BLaER1 treated with 17β-estradiol and CSF1 and Interleukin-3, amounts not matched to agents 10 nM and 100 nM (cell line): ENCODE measurements around the gene ANKFY1.
A peak's percentile ranks its signal among the peaks of the same experiment; 100 is the strongest.

Source experiments
- H3K27ac ChIP-seq, 11 experiments: shearing (Covaris generic); formaldehyde crosslinking; 2 replicates each; pipeline ENCODE4 v1.8.1; 2022
- H3K27me3 ChIP-seq, 11 experiments: shearing (Covaris generic); formaldehyde crosslinking; 2 replicates each; pipeline ENCODE4 v1.8.1; 2022
- H3K36me3 ChIP-seq, 11 experiments: shearing (Covaris generic); formaldehyde crosslinking; 2 replicates each; pipeline ENCODE4 v1.8.1; 2022
- H3K4me1 ChIP-seq, 10 experiments: shearing (Covaris generic); formaldehyde crosslinking; 2 replicates each; pipeline ENCODE4 v1.8.1; 2022
- H3K4me2 ChIP-seq, 11 experiments: shearing (Covaris generic); formaldehyde crosslinking; 2 replicates each; pipeline ENCODE4 v1.8.1; 2022
- H3K4me3 ChIP-seq, 10 experiments: shearing (Covaris generic); formaldehyde crosslinking; 2 replicates each; pipeline ENCODE4 v1.8.1; 2022
- H3K9ac ChIP-seq, 11 experiments: shearing (Covaris generic); formaldehyde crosslinking; 2 replicates each; pipeline ENCODE4 v1.8.1; 2022
- H3K9me3 ChIP-seq, 11 experiments: shearing (Covaris generic); formaldehyde crosslinking; replicated peaks in 1 of 11; 2 replicates each; pipeline ENCODE4 v1.8.1; 2022
- H4K20me1 ChIP-seq, 11 experiments: shearing (Covaris generic); formaldehyde crosslinking; 2 replicates each; pipeline ENCODE4 v1.8.1; 2022
- Cebpa-rat ChIP-seq, 11 experiments: shearing (Covaris generic); IDR thresholded peaks; 2 replicates each; pipeline ENCODE4 v1.8.1; 2022

Gene ANKFY1

GRCh38 chr17:4175921-4176807 is 87.6 kb downstream of the ANKFY1 start:
- peak overlapping the region in 8 of 11 experiments; percentile 24 to 78 (median 62); a peak in 16 of 22 replicates for H3K4me2 ChIP-seq
- peak overlapping the region in 5 of 11 experiments; percentile 3 to 69 (median 53); a peak in 11 of 22 replicates for H3K9ac ChIP-seq
- H3K9me3 ChIP-seq: no peaks in the 10 kb centered on the region
- peaks cover 0 to 27% (median 24%) of the 10 kb centered on the region in 10 experiments; a peak in 16 of 20 replicates for H3K4me1 ChIP-seq
- 0 out of 20 replicates have a peak overlapping the region, but pooled peaks of 1 of the 10 experiments have one; percentile 1 for H3K4me3 ChIP-seq
- no peak for TF ChIP-seq Cebpa-rat (IDR thresholded peaks at IDR 0.05)
- no peaks in the 10 kb centered on the region for H3K27me3 ChIP-seq
- H3K36me3 ChIP-seq: peaks cover 97 to 100% (median 100%) of the 10 kb centered on the region in 11 experiments
- peaks cover 0 to 86% (median 29%) of the 10 kb centered on the region in 11 experiments; a peak in 17 of 22 replicates for H4K20me1 ChIP-seq
- H3K27ac ChIP-seq: peak overlapping the region in 7 of 11 experiments; percentile 1 to 64 (median 56); a peak in 12 of 22 replicates

- no peak overlapping the region for H3K4me2 ChIP-seq
- peaks cover 0 to 97% (median 29%) of the 10 kb centered on the region in 11 experiments; a peak in 17 of 22 replicates for H4K20me1 ChIP-seq
- no peak for TF ChIP-seq Cebpa-rat (IDR thresholded peaks at IDR 0.05)
- H3K4me1 ChIP-seq: peaks cover 0 to 27% (median 24%) of the 10 kb centered on the region in 10 experiments; a peak in 16 of 20 replicates
- no peak overlapping the region for H3K27ac ChIP-seq
- no peaks in the 10 kb centered on the region for H3K9me3 ChIP-seq
- peaks cover 99 to 100% (median 100%) of the 10 kb centered on the region in 11 experiments for H3K36me3 ChIP-seq
- H3K9ac ChIP-seq: no peak overlapping the region
- no peak overlapping the region for H3K4me3 ChIP-seq
- H3K27me3 ChIP-seq: no peaks in the 10 kb centered on the region
These were observed 89.2 kb downstream of the ANKFY1 start for GRCh38 chr17:4174556-4174955.

GRCh38 chr17:4173781-4174180 is 90.0 kb downstream of the ANKFY1 start:
- Histone ChIP-seq H3K9ac (no peak overlapping the region), H3K27ac (no peak overlapping the region), H3K9me3 (no peaks in the 10 kb centered on the region), H3K4me3 (no peak overlapping the region), H4K20me1 (peaks cover 0 to 89% (median 29%) of the 10 kb centered on the region in 11 experiments; a peak in 17 of 22 replicates), H3K36me3 (peaks cover 99 to 100% (median 100%) of the 10 kb centered on the region in 11 experiments), H3K4me1 (peaks cover 0 to 27% (median 24%) of the 10 kb centered on the region in 10 experiments; a peak in 16 of 20 replicates), H3K4me2 (no peak overlapping the region), H3K27me3 (no peaks in the 10 kb centered on the region)
- no peak for TF ChIP-seq Cebpa-rat (IDR thresholded peaks at IDR 0.05)

GRCh38 chr17:4172356-4172755 is 91.4 kb downstream of the ANKFY1 start:
- Histone ChIP-seq H3K9ac (no peak overlapping the region), H3K4me1 (peaks cover 0 to 22% (median 20%) of the 10 kb centered on the region in 10 experiments; a peak in 16 of 20 replicates), H4K20me1 (peaks cover 0 to 84% (median 19%) of the 10 kb centered on the region in 11 experiments; a peak in 17 of 22 replicates), H3K36me3 (peaks cover 99 to 100% (median 100%) of the 10 kb centered on the region in 11 experiments), H3K27me3 (no peaks in the 10 kb centered on the region), H3K4me3 (no peak overlapping the region), H3K4me2 (no peak overlapping the region), H3K9me3 (no peaks in the 10 kb centered on the region), H3K27ac (no peak overlapping the region)
- no peak for TF ChIP-seq Cebpa-rat (IDR thresholded peaks at IDR 0.05)

GRCh38 chr17:4170639-4171280 is 93.0 kb downstream of the ANKFY1 start:
- peaks cover 0 to 6% (median 4%) of the 10 kb centered on the region in 10 experiments; a peak in 11 of 20 replicates for H3K4me1 ChIP-seq
- H3K9me3 ChIP-seq: no peaks in the 10 kb centered on the region
- no peak overlapping the region for H3K4me3 ChIP-seq
- H3K27ac ChIP-seq: no peak overlapping the region
- TF ChIP-seq Cebpa-rat (IDR thresholded peaks at IDR 0.05): no peak
- no peaks in the 10 kb centered on the region for H3K27me3 ChIP-seq
- H3K4me2 ChIP-seq: no peak overlapping the region
- H4K20me1 ChIP-seq: peaks cover 0 to 78% (median 10%) of the 10 kb centered on the region in 11 experiments; a peak in 12 of 22 replicates
- H3K9ac ChIP-seq: no peak overlapping the region
- H3K36me3 ChIP-seq: peaks cover 97 to 100% (median 100%) of the 10 kb centered on the region in 11 experiments

- H4K20me1 ChIP-seq: peaks cover 0 to 61% (median 0%) of the 10 kb centered on the region in 11 experiments; a peak in 5 of 22 replicates
- TF ChIP-seq Cebpa-rat (IDR thresholded peaks at IDR 0.05): no peak
- no peak overlapping the region for H3K4me2 ChIP-seq
- H3K9ac ChIP-seq: no peak overlapping the region
- H3K9me3 ChIP-seq: no peaks in the 10 kb centered on the region
- H3K27ac ChIP-seq: no peak overlapping the region
- no peaks in the 10 kb centered on the region for H3K27me3 ChIP-seq
- peaks cover 87 to 91% (median 89%) of the 10 kb centered on the region in 11 experiments for H3K36me3 ChIP-seq
- no peak overlapping the region for H3K4me3 ChIP-seq
- peaks cover 18 to 21% (median 19%) of the 10 kb centered on the region in 10 experiments for H3K4me1 ChIP-seq
These were observed 96.0 kb downstream of the ANKFY1 start for GRCh38 chr17:4167786-4168185.

- H3K4me3 ChIP-seq: no peak overlapping the region
- no peaks in the 10 kb centered on the region for H3K9me3 ChIP-seq
- peaks cover 0 to 70% (median 4%) of the 10 kb centered on the region in 11 experiments; a peak in 4 of 22 replicates for H4K20me1 ChIP-seq
- H3K4me1 ChIP-seq: peaks cover 32 to 34% (median 33%) of the 10 kb centered on the region in 10 experiments
- no peak overlapping the region for H3K27ac ChIP-seq
- no peaks in the 10 kb centered on the region for H3K27me3 ChIP-seq
- peaks cover 73 to 78% (median 76%) of the 10 kb centered on the region in 11 experiments for H3K36me3 ChIP-seq
- H3K4me2 ChIP-seq: no peak overlapping the region
- no peak for TF ChIP-seq Cebpa-rat (IDR thresholded peaks at IDR 0.05)
- no peak overlapping the region for H3K9ac ChIP-seq
These were observed 97.4 kb downstream of the ANKFY1 start for GRCh38 chr17:4166419-4166818.

GRCh38 chr17:4165301-4166010 is 98.3 kb downstream of the ANKFY1 start:
- H3K27me3 ChIP-seq: no peaks in the 10 kb centered on the region
- H3K27ac ChIP-seq: no peak overlapping the region
- H4K20me1 ChIP-seq: peaks cover 0 to 64% (median 0%) of the 10 kb centered on the region in 11 experiments; a peak in 5 of 22 replicates
- TF ChIP-seq Cebpa-rat (IDR thresholded peaks at IDR 0.05): no peak
- no peak overlapping the region for H3K9ac ChIP-seq
- no peaks in the 10 kb centered on the region for H3K9me3 ChIP-seq
- peaks cover 64 to 68% (median 66%) of the 10 kb centered on the region in 11 experiments for H3K36me3 ChIP-seq
- H3K4me2 ChIP-seq: no peak overlapping the region
- H3K4me3 ChIP-seq: no peak overlapping the region
- peaks cover 36 to 41% (median 39%) of the 10 kb centered on the region in 10 experiments for H3K4me1 ChIP-seq
